GM19468 (cell line): ENCODE measurements around the gene ZCCHC24.

Experiments used
- ATAC-seq: cut with Tn5 transposase; IDR thresholded peaks from one replicate; pipeline ENCODE4 v1.9.1; 2021; ENCODE audit warnings: mild to moderate bottlenecking, moderate library complexity, moderate number of reproducible peaks; ENCODE audit not compliant: unreplicated experiment; ENCODE audit errors: extremely low read depth

The ZCCHC24 gene

GRCh38 chr10:79445161-79445976 lies at the start of gene ZCCHC24:
Gene ZCCHC24, minus strand, starts transcription at chr10:79445624. Its CDS starts 184 bp downstream, at chr10:79445440.
- ATAC-seq: peak; percentile 94

GRCh38 chr10:79493806-79494205 lies 48.4 kb upstream of the ZCCHC24 start:
- no peak for ATAC-seq

DNA sequence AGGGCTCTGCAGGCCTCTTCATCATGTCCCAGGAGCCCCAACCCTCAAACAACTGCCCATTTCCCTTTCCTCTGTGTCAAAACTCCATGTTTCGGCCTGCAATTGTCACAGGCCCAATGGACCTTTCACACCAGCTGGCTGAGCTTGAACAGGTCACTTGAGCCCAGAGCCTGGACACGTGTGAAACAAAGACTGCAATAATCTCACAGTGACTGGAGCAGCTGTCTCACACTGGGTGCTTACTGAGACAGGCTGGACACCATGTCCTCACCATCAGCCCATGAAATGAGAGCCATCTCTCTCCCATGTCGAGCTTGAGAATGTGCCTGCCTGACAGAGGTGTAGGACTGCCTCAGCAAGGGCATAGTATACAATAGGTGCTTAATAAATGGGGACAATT lies 47.4 kb upstream of the ZCCHC24 start:
- ATAC-seq: no peak

DNA sequence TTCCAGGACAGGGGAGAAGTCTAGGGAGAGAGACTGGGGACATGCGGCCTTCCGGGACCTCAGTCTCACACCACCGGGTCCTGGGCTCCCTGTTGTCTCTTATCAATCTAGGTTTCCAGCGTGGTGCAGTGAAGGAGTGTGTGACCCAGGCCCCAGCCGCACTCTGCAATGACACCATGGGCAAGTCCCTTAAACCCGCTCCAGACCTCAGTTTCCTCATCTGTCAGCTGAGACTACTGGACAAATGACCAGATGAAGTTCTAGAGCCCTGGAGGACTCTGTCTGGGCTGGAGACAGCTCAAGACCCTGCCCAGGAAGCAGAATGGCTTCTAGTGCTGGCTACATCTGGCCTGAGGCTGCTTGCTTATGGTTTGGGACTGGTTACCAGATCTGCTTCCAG lies 46.8 kb upstream of the ZCCHC24 start:
- ATAC-seq: no peak

- ATAC-seq: no peak
Measured at GRCh38 chr10:79491143-79491835, 45.9 kb upstream of the ZCCHC24 start.

GRCh38 chr10:79490400-79491142 lies 45.1 kb upstream of the ZCCHC24 start:
- ATAC-seq: no peak

GRCh38 chr10:79488870-79489269 lies 43.4 kb upstream of the ZCCHC24 start:
- no peak for ATAC-seq

DNA sequence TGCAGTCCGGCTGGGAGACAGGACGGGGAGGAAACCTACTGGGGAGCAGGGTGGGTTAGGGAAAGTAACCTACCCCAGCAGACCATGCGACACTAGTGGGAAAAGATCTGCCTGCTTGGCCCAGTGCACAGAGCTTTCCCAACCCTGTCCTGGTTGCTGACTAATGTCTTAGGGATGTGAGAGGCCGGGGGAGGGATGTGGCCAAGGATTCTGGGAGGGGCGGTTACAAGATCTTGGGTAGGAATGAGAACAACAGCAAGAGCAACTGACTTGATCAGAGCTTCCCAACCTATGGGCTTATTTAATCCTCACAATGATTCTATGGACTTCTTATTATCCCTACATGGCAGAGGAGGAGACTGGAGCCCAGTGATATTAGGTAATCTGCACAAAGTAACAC lies 42.9 kb upstream of the ZCCHC24 start:
- no peak for ATAC-seq

DNA sequence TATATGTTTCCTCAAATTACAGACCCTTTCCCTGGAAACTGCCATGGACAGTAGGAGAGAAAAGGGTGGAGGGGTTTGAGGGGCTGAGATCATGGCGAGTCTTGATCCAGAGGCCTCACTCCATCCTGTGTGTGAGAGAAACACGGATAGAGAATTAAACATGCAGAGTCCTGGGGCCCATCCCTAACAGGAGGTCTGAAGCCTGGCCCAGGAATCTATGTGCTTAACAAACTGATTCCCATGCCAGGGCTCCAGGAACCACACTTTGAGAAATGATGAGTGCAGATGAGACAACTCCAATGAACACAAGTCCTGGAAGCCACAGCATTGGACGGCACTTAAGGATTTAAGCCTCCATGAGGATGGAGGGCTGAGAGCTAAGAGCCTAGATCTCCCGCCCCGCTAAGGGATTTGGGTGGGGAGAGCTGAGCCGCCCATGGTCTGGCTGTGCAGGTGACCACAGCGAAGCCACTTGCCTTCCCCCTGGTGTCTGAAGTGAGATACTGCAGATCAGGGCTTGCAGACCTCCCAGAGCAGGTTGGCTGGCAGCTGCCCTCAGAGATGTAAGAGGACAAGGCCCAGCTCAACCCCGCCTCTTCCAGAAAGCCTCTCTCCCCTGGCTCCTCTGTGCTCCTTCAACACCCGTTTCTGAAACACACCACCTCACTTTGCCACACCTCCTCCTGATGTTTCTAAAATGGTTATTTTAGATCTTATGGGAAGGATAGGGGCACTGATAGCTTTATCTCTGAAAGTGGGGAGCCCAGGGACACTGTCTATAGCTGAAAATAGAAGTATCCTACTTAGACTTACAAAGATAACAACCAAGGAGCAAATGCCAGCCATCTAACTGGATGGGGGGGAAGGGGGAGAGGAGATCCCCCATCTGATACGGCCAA lies 42.1 kb upstream of the ZCCHC24 start:
- peak; percentile 78 for ATAC-seq

GRCh38 chr10:79484476-79484875 lies 39.1 kb upstream of the ZCCHC24 start:
- ATAC-seq: no peak

DNA sequence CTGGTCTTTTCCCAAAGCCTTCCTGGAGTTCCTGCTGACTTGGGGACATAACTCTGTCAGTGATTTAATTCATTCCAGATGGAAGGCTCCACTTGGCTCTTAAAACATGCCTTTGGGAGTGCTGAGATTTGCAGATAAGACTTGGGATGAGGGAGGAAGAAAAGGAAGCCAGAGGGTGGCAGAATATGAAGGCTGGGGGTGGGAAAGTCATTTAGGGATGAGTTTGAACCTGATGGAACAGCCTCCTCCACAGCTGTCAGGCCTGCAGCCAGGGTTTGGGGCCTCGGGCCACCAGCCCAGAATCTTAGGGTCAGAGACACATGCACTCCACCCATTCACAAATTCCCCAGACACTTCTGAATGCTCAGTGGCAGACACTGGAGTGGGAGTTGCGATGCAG lies 38.5 kb upstream of the ZCCHC24 start:
- no peak for ATAC-seq

GRCh38 chr10:79483299-79483698 lies 37.9 kb upstream of the ZCCHC24 start:
- no peak for ATAC-seq

- ATAC-seq: no peak
Measured at GRCh38 chr10:79482741-79483140, 37.3 kb upstream of the ZCCHC24 start.

DNA sequence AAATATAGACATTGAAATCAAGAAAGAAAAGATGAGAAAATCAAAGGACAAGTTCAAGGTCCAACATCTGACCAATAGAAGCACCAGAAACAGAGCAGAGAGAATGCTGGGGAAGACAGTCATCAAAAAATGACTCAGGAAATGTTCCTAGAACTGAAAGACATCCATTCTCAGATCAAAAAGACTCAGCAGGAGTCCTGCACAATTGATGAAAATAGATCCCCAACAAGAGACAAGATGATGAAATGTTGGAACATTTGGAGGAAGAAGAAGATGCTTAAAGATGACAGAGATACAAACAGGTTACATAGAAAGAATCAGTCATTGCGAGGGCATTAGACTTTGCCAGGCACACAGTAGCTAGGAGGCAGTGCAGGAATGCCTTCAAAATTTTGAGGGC lies 36.9 kb upstream of the ZCCHC24 start:
- ATAC-seq: no peak

- no peak for ATAC-seq
Measured at GRCh38 chr10:79479283-79479909, 34.0 kb upstream of the ZCCHC24 start.

- ATAC-seq: no peak
Measured at GRCh38 chr10:79477456-79477855, 32.0 kb upstream of the ZCCHC24 start.

DNA sequence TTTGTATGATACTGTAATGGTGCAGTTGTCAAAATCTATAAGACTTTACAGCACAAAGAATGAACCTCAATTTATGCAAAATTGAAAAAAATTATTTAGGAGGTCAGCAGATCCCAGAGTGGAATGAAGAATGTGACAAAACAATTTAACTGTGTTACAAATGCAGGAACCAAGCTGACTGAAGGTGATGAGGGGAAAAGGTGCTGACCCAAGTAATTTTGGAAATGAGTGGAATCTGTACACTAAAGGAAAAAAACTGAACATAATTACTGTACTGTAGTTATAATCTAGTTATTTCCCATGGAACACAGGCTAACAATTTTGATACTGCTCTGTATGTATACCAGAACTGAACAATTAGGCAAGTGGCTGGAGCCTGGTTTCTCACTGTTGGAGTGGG lies 31.2 kb upstream of the ZCCHC24 start:
- no peak for ATAC-seq

DNA sequence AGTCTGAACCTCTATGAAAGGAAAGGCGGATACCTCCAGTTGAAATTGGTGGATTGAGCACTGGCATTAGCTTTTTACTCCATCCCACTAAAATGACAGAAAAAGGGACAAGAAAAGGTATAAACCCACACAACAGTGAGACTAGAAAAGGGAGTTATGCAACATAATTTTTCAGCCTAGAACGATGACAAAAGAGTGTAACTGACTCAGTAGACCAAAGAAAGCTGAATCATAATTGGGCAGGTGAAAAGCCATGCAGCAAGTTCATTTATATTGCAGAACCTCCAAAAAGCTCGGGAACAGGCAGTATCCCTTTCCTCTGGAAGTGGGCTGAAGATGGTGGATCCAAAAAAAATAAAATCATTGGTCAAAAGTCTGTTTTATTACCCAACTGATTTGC lies 30.5 kb upstream of the ZCCHC24 start:
- no peak for ATAC-seq

DNA sequence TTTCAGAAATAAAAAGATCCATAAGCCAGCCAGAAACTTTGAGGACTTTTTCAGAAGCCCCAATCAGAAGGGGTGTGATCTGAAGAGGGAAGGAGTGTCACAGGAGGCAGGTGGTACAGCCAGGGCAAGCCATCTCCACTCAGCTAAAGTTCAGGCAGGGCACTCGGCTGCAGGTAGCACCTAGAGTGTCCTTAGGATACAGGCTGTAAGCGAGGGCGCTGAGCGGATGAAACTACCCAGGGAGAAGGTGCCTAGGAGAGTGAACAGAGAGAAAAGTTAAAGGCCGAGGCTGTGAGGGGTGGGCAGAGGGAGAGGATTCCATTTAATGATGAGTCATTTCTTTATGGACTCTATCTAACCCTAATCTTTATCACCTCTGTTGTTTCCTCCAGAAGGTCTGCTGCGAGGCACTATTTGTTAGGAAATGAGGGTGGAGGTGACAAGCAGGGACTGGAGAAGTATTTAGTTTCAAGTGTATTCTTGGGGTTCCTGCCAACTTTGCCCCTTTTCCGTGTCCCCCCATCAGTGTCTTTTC lies 29.8 kb upstream of the ZCCHC24 start:
- ATAC-seq: no peak
